Subcutaneous abdominal adipose tissue (tissue), 5 donors: ENCODE measurements around the gene NIFK.

Experiments used
- H3K27ac ChIP-seq: one replicate; pipeline ENCODE4 v1.7.0; 2013; ENCODE audit warnings: low read depth, mild to moderate bottlenecking, inconsistent platforms, low read length, moderate library complexity
- H3K27me3 ChIP-seq, 5 donors: one replicate each; pipeline ENCODE4 v1.7.0; 2013; ENCODE audit warnings: low read length in 5 of 5, inconsistent platforms in 1 of 5; ENCODE audit not compliant: control insufficient read depth in 5 of 5, insufficient read depth in 4 of 5
- H3K36me3 ChIP-seq, 5 donors: one replicate each; pipeline ENCODE4 v1.7.0; 2013; ENCODE audit warnings: low read length in 5 of 5; ENCODE audit not compliant: control insufficient read depth in 5 of 5, insufficient read depth in 5 of 5
- H3K4me1 ChIP-seq, 5 donors: one replicate each; pipeline ENCODE4 v1.7.0; 2013; ENCODE audit warnings: low read length in 5 of 5, mild to moderate bottlenecking in 3 of 5, moderate library complexity in 1 of 5; ENCODE audit not compliant: control insufficient read depth in 5 of 5, insufficient read depth in 5 of 5
- H3K4me3 ChIP-seq, 5 donors: one replicate each; pipeline ENCODE4 v1.7.0; 2013; ENCODE audit warnings: low read length in 5 of 5, low read depth in 1 of 5
- H3K9ac ChIP-seq, 5 donors: one replicate each; pipeline ENCODE4 v1.7.0; 2013; ENCODE audit warnings: low read length in 5 of 5, mild to moderate bottlenecking in 4 of 5, moderate library complexity in 3 of 5
- H3K9me3 ChIP-seq, 5 donors: one replicate each; pipeline ENCODE4 v1.7.0; 2013; ENCODE audit warnings: low read length in 5 of 5; ENCODE audit not compliant: control insufficient read depth in 5 of 5
- donor health status: healthy.
- donor health status: healthy.
- donor health status: healthy.
- donor health status: healthy.
- donor health status: healthy.

The NIFK gene

DNA sequence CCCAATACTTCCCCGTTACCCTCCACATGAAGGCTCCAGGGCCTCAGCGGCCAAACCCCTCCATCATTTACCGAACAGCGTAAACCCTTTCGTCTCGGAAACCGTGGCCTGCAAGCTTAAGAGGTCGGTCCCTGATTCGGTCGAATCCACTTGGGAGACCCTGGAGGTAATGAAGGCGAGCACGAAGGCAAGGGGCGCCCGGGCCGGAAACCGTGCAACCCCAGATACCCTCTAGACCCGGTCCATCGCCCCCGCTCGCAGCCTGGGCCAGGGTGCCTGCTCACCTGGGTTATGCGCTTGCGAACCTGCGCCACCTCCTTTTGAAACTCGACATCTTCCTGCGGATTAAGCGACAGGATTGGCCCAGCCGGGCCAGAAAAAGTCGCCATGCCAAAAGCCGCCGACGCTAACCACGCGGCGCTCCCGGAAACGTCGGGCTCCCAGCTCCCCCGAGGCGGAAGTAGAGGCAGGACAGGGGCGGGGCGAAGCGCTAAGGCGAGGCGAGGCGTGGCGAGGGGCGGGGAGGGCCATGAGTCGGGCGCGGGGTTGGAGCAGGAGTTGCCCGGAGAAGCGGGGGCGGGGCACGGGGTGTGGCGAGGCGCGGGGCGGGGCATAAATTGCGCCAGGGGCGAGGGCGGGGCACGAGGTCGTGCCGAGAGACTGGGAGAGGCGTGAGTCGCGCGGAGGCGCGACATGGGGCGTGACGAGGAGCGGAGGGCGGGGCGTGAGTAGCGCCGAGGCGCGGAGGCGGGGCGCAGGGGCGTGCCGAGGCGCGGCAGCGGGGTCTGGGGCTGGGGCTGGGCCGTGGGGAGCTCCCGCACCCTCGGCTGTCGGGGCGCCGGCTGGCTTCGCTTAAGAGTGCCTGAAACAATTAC lies at the start of gene NIFK:
Gene NIFK (minus strand): TSS at position 414 of the 875 bp plus-strand sequence. CDS start 25 bp downstream, at position 389.
- H3K36me3 ChIP-seq, result peaks cover 0 to 23% (median 7%) of the 10 kb centered on the region in 5 donors
- peak within 1 kb of the TSS; percentile 84 for H3K27ac ChIP-seq

GRCh38 chr2:121783180-121783579 lies 46.5 kb upstream of the NIFK start:
- no peaks in the 10 kb centered on the region for H3K4me1 ChIP-seq
- H3K27ac ChIP-seq, result no peak overlapping the region
- H3K4me3 ChIP-seq, result no peak overlapping the region
- H3K9me3 ChIP-seq, result no peaks in the 10 kb centered on the region
- H3K36me3 ChIP-seq, result no peaks in the 10 kb centered on the region
- no peak overlapping the region for H3K9ac ChIP-seq
- H3K27me3 ChIP-seq, result peaks cover 0 to 6% (median 5%) of the 10 kb centered on the region in 5 donors

More for the DNA sequence above, at the start of gene NIFK:
- H3K4me1 ChIP-seq, result peaks cover 5 to 22% (median 19%) of the 10 kb centered on the region in 5 donors
- no peaks in the 10 kb centered on the region for H3K9me3 ChIP-seq
- peak within 1 kb of the TSS; percentile 93 to 97 (median 95) for H3K9ac ChIP-seq
- peak within 1 kb of the TSS; percentile 93 to 99 (median 98) for H3K4me3 ChIP-seq
- H3K27me3 ChIP-seq, result no peaks in the 10 kb centered on the region

- Histone ChIP-seq H3K9ac (no peak overlapping the region), H3K27me3 (no peaks in the 10 kb centered on the region), H3K27ac (no peak overlapping the region), H3K36me3 (no peaks in the 10 kb centered on the region), H3K4me1 (no peaks in the 10 kb centered on the region), H3K9me3 (no peaks in the 10 kb centered on the region), H3K4me3 (no peak overlapping the region)
These were observed 42.2 kb upstream of the NIFK start for GRCh38 chr2:121778741-121779487.

DNA sequence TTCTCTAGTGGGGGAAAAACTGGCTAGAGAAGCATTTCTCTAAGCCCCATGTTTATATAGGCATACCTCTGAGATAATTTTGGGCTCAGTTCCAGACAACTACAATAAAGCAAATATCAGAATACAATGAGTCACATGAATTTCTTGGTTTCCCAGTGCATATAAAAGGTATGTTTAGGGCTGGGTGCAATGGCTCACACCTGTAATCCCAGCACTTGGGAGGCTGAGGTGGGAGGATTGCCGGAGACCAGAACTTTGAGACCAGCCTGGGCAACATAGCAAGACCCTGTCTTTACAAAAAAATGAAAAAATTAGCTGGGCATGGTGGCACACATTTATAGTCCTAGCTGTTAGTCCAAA lies 41.0 kb upstream of the NIFK start:
- Histone ChIP-seq H3K4me1 (no peaks in the 10 kb centered on the region), H3K27ac (no peak overlapping the region), H3K9ac (no peak overlapping the region), H3K36me3 (no peaks in the 10 kb centered on the region), H3K9me3 (no peaks in the 10 kb centered on the region), H3K4me3 (no peak overlapping the region), H3K27me3 (no peaks in the 10 kb centered on the region)

GRCh38 chr2:121776885-121777698 lies 40.4 kb upstream of the NIFK start:
- H3K27me3 ChIP-seq, result no peaks in the 10 kb centered on the region
- no peaks in the 10 kb centered on the region for H3K36me3 ChIP-seq
- no peak overlapping the region for H3K27ac ChIP-seq
- no peak overlapping the region for H3K9ac ChIP-seq
- H3K9me3 ChIP-seq, result no peaks in the 10 kb centered on the region
- H3K4me1 ChIP-seq, result peaks cover 0 to 3% (median 0%) of the 10 kb centered on the region in 5 donors
- no peak overlapping the region for H3K4me3 ChIP-seq

DNA sequence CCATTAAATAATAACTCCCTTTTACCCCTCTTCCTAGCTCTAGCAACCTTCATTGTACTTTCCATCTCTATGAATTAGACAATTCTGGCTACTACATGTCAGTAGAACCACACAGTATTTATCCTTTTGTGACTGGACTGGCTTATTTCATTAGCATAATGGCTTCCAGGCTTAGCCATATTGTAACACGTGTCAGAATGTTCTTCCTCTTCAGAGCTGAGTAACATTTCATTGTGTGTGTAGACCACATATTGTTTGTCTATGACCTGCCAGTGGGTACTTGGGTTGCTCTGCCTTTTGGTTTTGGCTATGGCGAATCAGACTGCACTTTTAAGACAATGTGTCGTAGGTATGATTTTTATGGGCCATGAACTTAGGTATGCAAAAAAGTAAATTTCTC lies 39.7 kb upstream of the NIFK start:
- Histone ChIP-seq H3K9me3 (no peaks in the 10 kb centered on the region), H3K4me3 (no peak overlapping the region), H3K9ac (no peak overlapping the region), H3K27ac (no peak overlapping the region), H3K36me3 (no peaks in the 10 kb centered on the region), H3K27me3 (no peaks in the 10 kb centered on the region), H3K4me1 (peaks cover 0 to 3% (median 0%) of the 10 kb centered on the region in 5 donors)

DNA sequence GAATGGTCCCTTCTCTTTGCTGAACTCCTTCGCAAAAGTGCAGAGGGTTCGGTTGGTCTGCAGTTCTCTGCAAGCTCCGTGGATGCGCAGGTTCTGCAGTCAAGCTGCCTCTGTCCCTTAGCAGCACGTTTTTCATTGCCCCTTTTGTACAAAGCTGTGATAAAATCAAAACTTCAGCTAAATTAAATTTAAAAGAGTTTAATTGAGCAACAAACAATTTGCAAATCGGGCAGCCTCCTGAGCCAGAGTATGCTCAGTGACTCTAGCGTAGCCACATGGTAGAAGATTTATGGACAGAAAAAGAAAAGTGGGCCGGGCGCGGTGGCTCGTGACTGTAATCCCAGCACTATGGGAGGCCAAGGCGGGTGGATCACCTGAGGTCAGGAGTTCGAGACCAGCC lies 37.6 kb upstream of the NIFK start:
- no peaks in the 10 kb centered on the region for H3K9me3 ChIP-seq
- no peak overlapping the region for H3K4me3 ChIP-seq
- no peak overlapping the region for H3K27ac ChIP-seq
- no peak overlapping the region for H3K9ac ChIP-seq
- H3K4me1 ChIP-seq, result peaks cover 0 to 3% (median 0%) of the 10 kb centered on the region in 5 donors
- H3K36me3 ChIP-seq, result peaks cover 0 to 5% (median 3%) of the 10 kb centered on the region in 5 donors
- H3K27me3 ChIP-seq, result no peaks in the 10 kb centered on the region

DNA sequence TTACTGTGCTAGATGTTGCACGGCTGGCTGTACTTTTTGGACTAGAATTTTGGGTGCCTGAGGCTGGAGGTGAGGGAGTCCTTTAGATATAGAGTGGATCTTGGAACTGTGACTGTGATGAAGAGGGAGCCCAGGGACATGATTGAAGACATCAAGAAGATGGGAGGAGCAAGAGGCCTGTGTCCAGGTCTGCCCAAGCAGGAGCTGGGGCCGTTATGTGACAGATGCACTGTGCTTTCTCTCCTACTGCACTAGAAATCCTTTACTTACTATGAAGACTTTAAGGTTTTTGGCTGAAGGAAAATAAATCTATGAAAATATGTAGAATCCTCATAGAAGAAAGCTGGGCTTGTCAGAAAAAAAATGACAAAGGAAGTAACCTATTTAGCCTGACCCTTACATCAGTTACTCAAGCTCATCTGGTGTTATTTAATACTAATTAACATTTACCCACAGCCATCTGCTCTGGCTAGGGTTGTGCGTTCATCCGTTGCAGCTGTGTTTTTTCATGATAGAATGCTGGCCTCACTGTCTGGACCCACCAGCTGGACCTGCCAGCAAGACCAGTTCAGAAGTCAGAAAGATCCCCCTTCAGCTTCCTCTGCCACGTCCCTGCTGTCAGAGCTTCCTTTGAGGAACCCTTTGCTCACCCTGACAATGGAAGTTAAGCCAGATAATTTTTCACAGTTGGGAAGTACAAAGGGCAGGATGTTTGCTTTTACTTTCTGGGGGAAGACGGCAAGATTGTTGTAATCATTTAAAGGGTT lies 35.5 kb upstream of the NIFK start:
- H3K9ac ChIP-seq, result no peak overlapping the region
- no peak overlapping the region for H3K4me3 ChIP-seq
- H3K36me3 ChIP-seq, result peaks cover 10 to 24% (median 23%) of the 10 kb centered on the region in 5 donors
- H3K4me1 ChIP-seq, result peaks cover 0 to 3% (median 0%) of the 10 kb centered on the region in 5 donors
- H3K27me3 ChIP-seq, result no peaks in the 10 kb centered on the region
- H3K9me3 ChIP-seq, result no peaks in the 10 kb centered on the region
- no peak overlapping the region for H3K27ac ChIP-seq

GRCh38 chr2:121768143-121768755 lies 31.6 kb upstream of the NIFK start:
- H3K9ac ChIP-seq, result no peak overlapping the region
- peaks cover 42 to 63% (median 62%) of the 10 kb centered on the region in 5 donors for H3K36me3 ChIP-seq
- no peak overlapping the region for H3K4me3 ChIP-seq
- H3K27me3 ChIP-seq, result no peaks in the 10 kb centered on the region
- peaks cover 0 to 3% (median 0%) of the 10 kb centered on the region in 5 donors for H3K4me1 ChIP-seq
- no peak overlapping the region for H3K27ac ChIP-seq
- H3K9me3 ChIP-seq, result no peaks in the 10 kb centered on the region
